HG03196 (cell line): ENCODE data around the gene SPDYE3.
"Not testable (repeated sequence)": the region's sequence is repeated elsewhere in the genome, so short reads cannot be mapped to it uniquely, and the experiment has no call there.

ENCODE experiments used
- ATAC-seq: cut with Tn5 transposase; IDR thresholded peaks from one replicate; pipeline ENCODE4 v1.9.1; 2021; ENCODE audit not compliant: unreplicated experiment

SPDYE3 gene

GRCh38 chr7:100307402-100307801, at the start of gene SPDYE3:
Gene SPDYE3, plus strand, starts transcription at chr7:100307702. Its CDS starts 184 bp downstream, at chr7:100307886.
- not testable (repeated sequence) for ATAC-seq

DNA sequence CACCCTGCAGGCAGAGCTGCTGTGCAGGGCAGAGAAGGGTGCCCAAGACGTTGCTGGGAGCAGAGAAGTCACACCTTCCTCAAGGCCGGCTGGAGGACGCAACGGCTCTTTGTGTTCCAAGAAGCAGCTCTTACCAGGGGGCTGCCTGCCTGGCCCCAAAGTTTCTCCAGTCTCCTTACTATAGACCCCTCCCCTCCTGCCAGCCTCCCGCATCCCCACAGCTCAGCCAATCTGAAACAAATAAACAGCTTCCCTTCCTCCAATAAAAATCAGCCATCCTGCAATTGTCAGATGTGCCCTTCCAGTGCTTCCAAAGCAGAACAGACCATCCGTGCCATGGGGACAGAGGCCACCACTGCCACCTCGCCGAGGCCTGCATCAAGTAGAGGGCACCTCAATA, 47.5 kb upstream of the SPDYE3 start:
- ATAC-seq, result not testable (repeated sequence)

- ATAC-seq, result not testable (repeated sequence)
Observed at GRCh38 chr7:100262896-100263295, 44.6 kb upstream of the SPDYE3 start.

DNA sequence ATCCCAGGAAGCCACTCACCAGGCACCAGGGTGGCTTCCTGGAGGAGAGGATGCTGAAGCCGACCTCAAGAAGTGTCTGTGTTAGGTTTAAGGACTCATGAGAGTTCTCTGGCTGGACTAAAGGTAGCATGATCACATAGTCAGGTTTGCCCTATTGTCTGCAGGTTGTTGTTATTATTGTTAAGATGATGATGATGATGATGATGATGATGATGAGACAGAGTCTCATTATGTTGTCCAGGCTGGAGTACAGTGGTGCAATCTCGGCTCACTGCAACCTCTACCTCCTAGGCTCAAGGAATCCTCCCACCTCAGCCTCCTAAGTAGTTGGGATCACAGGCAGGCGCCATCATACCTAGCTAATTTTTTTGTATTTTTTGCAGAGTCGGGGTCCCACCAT, 43.3 kb upstream of the SPDYE3 start:
- not testable (repeated sequence) for ATAC-seq

GRCh38 chr7:100264669-100265165, 42.8 kb upstream of the SPDYE3 start:
- ATAC-seq, result not testable (repeated sequence)

DNA sequence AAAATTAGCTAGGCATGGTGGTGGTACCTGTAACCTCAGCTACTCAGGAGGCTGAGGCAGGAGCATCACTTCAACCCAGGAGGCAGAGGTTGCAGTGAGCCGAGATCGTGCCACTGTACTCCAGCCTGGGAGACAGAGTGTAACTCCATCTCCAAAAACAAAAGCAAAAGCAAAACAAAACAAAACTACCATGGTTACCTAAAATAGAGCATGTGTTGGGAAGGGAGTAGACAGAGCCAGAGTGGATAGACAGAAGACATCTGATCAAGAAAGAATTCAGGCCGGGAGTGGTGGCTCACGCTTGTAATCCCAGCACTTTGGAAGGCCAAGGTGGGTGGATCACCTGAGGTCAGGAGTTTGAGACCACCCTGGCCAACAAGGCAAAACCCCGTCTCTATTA, 41.7 kb upstream of the SPDYE3 start:
- not testable (repeated sequence) for ATAC-seq

- no peak for ATAC-seq
Observed at GRCh38 chr7:100266576-100267354, 40.7 kb upstream of the SPDYE3 start.

- no peak for ATAC-seq
Observed at GRCh38 chr7:100267648-100268047, 39.9 kb upstream of the SPDYE3 start.

DNA sequence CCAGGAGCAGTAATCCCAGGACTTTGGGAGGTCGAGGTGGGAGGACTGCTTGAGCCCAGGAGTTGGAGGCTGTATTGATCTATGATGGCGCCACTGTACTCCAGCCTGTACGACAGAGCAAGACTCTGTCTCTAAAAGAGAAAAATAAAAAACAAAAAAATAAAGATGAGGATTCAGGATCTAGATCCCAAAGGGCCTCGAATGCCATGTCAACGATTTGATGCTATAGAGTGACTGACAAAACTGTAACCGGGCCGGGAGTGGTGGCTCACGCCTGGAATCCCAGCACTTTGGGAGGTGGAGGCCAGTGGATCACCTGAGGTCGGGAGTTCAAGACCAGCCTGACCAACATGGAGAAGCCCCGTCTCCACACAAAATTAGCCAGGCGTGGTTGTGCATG, 38.6 kb upstream of the SPDYE3 start:
- not testable (repeated sequence) for ATAC-seq

GRCh38 chr7:100269306-100270045, 38.0 kb upstream of the SPDYE3 start:
- ATAC-seq, result not testable (repeated sequence)

DNA sequence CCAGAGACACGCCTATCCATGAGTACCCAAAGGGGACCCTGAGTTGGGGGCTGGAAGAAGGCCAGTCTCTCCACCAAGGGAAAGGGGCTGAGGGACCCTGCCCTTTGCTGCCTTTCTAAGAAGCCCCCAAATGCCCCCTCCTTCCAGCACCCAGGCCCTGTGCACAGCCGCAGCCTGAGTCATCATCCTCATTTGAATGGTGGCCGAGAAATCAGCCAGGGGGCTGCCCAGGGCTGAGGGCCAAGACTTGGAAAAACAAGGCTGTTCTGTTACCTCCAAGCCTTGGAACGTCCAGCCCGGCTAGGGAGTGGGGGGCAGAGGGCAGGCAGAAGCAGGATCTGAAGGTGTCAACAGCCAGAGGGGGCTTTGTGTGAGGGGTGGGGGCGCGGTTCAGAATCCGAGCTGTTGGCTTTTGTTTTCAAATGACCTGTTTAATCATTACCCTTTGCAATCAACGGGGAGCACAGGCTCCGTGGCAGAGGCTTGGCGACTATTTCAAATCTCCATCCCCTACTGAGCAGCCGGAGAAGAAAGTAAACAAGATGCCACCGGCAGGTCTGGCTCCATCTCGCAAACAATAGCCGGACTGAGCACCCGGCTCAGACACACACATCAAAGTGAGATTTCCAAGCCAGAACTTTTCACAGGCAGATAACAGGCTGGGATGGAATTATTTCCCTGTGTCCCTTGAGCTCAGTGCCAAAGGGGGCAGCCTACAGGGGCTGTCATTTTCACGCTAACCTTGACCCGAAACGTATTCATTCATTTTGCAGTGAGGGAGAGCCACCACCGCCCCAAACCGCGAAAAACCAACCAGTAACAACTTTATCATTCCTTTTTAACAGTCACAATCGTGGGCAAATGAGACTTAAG, 37.2 kb upstream of the SPDYE3 start:
- not testable (repeated sequence) for ATAC-seq

GRCh38 chr7:100270941-100271593, 36.4 kb upstream of the SPDYE3 start:
- ATAC-seq, result not testable (repeated sequence)

DNA sequence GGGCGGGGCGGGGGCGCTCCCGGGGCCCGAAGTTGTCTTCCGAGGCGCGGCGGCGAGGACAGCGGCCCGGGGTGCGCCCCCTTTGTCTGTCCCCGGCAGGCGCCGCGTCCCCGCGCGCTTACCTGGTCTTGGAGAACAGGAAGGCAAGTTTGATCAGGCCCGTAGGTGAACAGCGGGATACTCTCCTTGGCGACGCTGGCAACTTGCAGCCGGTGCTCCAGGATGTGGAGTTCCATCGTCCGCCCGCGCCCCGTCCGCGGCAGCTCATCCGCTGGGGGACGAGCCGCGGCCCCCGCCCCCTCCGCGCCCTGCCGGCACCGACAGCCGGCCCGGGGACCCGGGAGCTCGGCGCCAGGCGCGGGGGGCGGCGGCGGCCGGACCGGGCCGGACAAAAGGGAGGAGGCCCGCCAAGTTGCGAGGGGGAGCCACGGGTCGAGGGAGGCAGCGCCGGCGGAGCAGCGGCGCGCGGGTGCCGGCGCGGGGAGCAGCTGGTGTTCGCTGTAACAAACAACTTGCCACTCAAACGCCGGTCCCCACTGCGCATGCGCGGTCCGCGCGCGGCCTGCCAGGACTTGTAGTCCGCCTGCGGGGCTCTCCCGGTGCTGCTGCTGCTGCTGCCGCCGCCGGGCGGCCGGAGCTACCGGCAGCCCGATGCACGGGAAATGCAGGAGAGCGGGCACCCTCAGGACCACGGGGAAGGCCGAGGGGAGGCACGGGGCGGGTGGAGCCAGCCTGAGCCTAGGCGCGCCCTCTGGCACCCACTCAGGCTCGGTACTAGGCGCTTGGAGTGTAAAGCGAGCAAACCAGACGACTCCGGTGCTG, 35.6 kb upstream of the SPDYE3 start:
- peak; percentile 81 for ATAC-seq

DNA sequence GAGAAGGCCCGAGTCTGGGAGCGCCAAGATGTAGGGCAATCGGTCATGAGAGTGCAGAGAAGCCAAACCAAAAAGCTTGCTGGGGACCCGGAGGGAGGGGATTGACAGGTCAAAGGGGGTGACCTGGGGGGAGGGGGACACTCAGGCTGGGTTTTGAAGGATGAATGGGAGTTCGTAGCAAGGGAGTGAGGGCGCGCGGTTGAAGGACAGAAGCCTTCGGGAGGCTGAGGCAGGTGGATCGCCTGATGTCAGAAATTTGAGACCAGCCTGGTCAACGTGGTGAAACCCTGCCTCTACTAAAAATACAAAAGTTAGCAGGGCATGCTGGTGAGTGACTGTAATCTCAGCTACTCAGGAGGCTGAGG, 35.0 kb upstream of the SPDYE3 start:
- ATAC-seq, result peak; percentile 4

- no peak for ATAC-seq
Observed at GRCh38 chr7:100275120-100275519, 32.4 kb upstream of the SPDYE3 start.

GRCh38 chr7:100276126-100276525, 31.4 kb upstream of the SPDYE3 start:
- ATAC-seq, result not testable (repeated sequence)

GRCh38 chr7:100282069-100282608, 25.4 kb upstream of the SPDYE3 start:
- ATAC-seq, result not testable (repeated sequence)

- ATAC-seq, result not testable (repeated sequence)
Observed at GRCh38 chr7:100283147-100283546, 24.4 kb upstream of the SPDYE3 start.
